ENCODE data around the gene TTC28. TPM values are rescaled to one million over a fixed set of nuclear protein-coding genes. Genes with fewer than 3 reads are reported as not detected.

Gene TTC28
- total and polyA plus RNA-seq, 10 of the 15 experiments (the other 5 are each of a cell fraction or from before 2014, with no cell fraction given): 0.15 to 8.4 (median 1.4) TPM

DNA sequence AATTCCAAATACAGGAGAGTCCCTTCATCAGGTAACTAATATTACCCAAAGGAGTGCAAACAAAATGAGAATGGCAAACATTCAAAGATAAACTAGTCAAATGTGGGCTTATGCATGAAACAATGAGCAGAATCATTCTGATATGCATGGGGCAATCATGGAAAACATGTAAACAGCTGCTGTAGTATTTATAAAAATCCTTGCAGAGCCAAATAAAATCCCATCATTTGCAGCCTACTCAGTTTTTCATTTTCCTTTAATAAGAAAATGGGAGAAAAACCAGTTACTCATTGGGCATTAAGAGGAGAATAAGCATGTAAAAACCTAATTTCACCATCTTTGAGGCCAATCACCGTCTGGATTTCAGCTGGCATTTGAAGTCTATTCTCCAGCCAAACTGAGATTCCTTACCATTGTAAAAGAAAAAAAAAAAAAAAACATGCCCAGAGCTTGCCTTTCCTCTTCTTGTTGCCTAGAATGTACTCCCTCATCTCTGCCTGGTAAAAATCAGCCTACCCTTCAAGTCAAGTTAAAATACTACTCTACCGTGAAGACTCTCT is 249.1 kb downstream of the TTC28 start:
- Histone ChIP-seq H3K4me3 (no peak overlapping the region), H3K27ac (ENCODE audit: control insufficient read depth, insufficient read depth) (no peak overlapping the region), H3K9ac (ENCODE audit: control insufficient read depth, insufficient read depth, low read length) (no peak overlapping the region), H3K36me3 (ENCODE audit: control insufficient read depth in 2 of 2, insufficient read depth in 2 of 2, low read length in 1 of 2) (no peaks in the 10 kb centered on the region), H3K79me2 (ENCODE audit: control insufficient read depth, insufficient read depth, low read length) (no peaks in the 10 kb centered on the region), H3K9me3 (replicated peaks; ENCODE audit: control insufficient read depth, insufficient read depth, low read length) (no peaks in the 10 kb centered on the region), H3K4me1 (ENCODE audit: control insufficient read depth, insufficient read depth, low read length) (no peaks in the 10 kb centered on the region), H3K27me3 (replicated peaks in 1 of 2; ENCODE audit: control insufficient read depth in 2 of 2, insufficient read depth in 2 of 2, low read length in 1 of 2) (no peaks in the 10 kb centered on the region; a peak in 1 of 4 replicates), H2AFZ (ENCODE audit: control insufficient read depth, low read depth, low read length) (no peak overlapping the region), H4K20me1 (ENCODE audit: control insufficient read depth, insufficient read depth) (no peaks in the 10 kb centered on the region), H3K4me2 (ENCODE audit: control insufficient read depth, insufficient read depth) (no peak overlapping the region)
- in situ Hi-C loops (cut with MboI): no loop called here
- BruUV-seq (replicated peaks): no TSS peak
- TF ChIP-seq CBX3 (IDR thresholded peaks at IDR 0.05; ENCODE audit: borderline replicate concordance, low read depth) (no peak), STAT1 (conservative IDR thresholded peaks at IDR 0.05) (no peak), CHD2 (IDR thresholded peaks at IDR 0.05; ENCODE audit: borderline replicate concordance, low read depth, low read length) (no peak), IKZF2 (IDR thresholded peaks at IDR 0.05) (no peak), TBL1XR1 (IDR thresholded peaks at IDR 0.05; ENCODE audit: low read depth, low read length) (no peak), EGR1 (IDR thresholded peaks at IDR 0.05; ENCODE audit: borderline replicate concordance in 1 of 2, low read depth in 2 of 2, low read length in 2 of 2) (no peak), TAF1 (IDR thresholded peaks at IDR 0.05; ENCODE audit: borderline replicate concordance, low read depth, low read length) (no peak)
- FAIRE-seq: no peak
- ATAC-seq: no peak
- no peak for DNase-seq (ENCODE audit: low read depth, low spot score)
- WGBS (ENCODE audit: insufficient coverage, insufficient replicate concordance, low lambda C conversion rate, missing lambda C conversion rate): 0% methylated on average over 2 of the region's 2 CpGs
- intact Hi-C loops (cut with micrococcal nuclease; ENCODE audit: unreplicated experiment): no loop called here
- POLR2A ChIA-PET: no interaction called here
- CTCF ChIA-PET: no interaction called here
- RAD21 ChIA-PET (ENCODE audit: unreplicated experiment): no interaction called here
- SMC1A ChIA-PET (ENCODE audit: uncharacterized antibody, unreplicated experiment): interaction anchor here (0.5 to 1.1 kb wide), 2 partner anchors 10 kb away, joined by 3 to 4 read pairs; no protein-coding TSS in a partner anchor

DNA sequence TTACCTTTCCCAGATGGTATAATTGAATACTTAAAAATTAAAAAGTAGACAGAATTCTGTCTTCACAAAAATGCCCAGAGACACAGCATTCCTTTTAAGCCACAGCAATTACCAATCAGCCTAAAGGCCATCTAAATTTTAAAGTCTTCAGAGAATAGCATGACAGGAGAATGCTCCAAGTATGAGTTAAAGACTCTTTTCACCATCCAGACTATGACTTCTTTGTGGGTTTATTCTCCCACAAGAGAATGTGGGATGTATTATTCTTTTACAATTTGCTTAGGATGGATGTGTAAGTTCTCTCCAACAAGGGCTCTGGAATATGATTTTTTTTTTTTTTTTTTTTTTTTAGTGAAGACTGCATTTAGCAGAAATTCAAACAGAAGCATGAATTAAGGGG is 249.9 kb downstream of the TTC28 start:
- H3K9me3 ChIP-seq (replicated peaks; ENCODE audit: control insufficient read depth, insufficient read depth, low read length): no peaks in the 10 kb centered on the region
- no TSS peak for BruUV-seq (replicated peaks)
- no peaks in the 10 kb centered on the region for H3K36me3 ChIP-seq (ENCODE audit: control insufficient read depth in 2 of 2, insufficient read depth in 2 of 2, low read length in 1 of 2)
- intact Hi-C loops (cut with micrococcal nuclease; ENCODE audit: unreplicated experiment): no loop called here
- RAD21 ChIA-PET (ENCODE audit: unreplicated experiment): no interaction called here
- CTCF ChIA-PET: no interaction called here
- POLR2A ChIA-PET: no interaction called here
- no peak overlapping the region for H3K9ac ChIP-seq (ENCODE audit: control insufficient read depth, insufficient read depth, low read length)
- ATAC-seq (no peak), DNase-seq (ENCODE audit: low read depth, low spot score) (no peak), FAIRE-seq (no peak)
- SMC1A ChIA-PET (ENCODE audit: uncharacterized antibody, unreplicated experiment): no interaction called here
- in situ Hi-C loops (cut with MboI): no loop called here
- H3K79me2 ChIP-seq (ENCODE audit: control insufficient read depth, insufficient read depth, low read length): no peaks in the 10 kb centered on the region
- H3K4me1 ChIP-seq (ENCODE audit: control insufficient read depth, insufficient read depth, low read length): no peaks in the 10 kb centered on the region
- no peaks in the 10 kb centered on the region for H4K20me1 ChIP-seq (ENCODE audit: control insufficient read depth, insufficient read depth)
- no peaks in the 10 kb centered on the region; a peak in 1 of 4 replicates for H3K27me3 ChIP-seq (replicated peaks in 1 of 2; ENCODE audit: control insufficient read depth in 2 of 2, insufficient read depth in 2 of 2, low read length in 1 of 2)
- no peak overlapping the region for H3K4me2 ChIP-seq (ENCODE audit: control insufficient read depth, insufficient read depth)
- H2AFZ ChIP-seq (ENCODE audit: control insufficient read depth, low read depth, low read length): no peak overlapping the region
- no peak overlapping the region for H3K4me3 ChIP-seq
- H3K27ac ChIP-seq (ENCODE audit: control insufficient read depth, insufficient read depth): no peak overlapping the region
- TF ChIP-seq KAT2A (conservative IDR thresholded peaks at IDR 0.05; ENCODE audit: control insufficient read depth, low read depth, low read length) (no peak), E2F8 (IDR thresholded peaks at IDR 0.05; ENCODE audit: low read depth, partially characterized antibody) (no peak), RB1 (IDR thresholded peaks at IDR 0.05; ENCODE audit: borderline replicate concordance) (no peak), PAX5 (IDR thresholded peaks at IDR 0.05; ENCODE audit: borderline replicate concordance, low read depth, low read length) (no peak)
- TF ChIP-seq, protein P1, sequence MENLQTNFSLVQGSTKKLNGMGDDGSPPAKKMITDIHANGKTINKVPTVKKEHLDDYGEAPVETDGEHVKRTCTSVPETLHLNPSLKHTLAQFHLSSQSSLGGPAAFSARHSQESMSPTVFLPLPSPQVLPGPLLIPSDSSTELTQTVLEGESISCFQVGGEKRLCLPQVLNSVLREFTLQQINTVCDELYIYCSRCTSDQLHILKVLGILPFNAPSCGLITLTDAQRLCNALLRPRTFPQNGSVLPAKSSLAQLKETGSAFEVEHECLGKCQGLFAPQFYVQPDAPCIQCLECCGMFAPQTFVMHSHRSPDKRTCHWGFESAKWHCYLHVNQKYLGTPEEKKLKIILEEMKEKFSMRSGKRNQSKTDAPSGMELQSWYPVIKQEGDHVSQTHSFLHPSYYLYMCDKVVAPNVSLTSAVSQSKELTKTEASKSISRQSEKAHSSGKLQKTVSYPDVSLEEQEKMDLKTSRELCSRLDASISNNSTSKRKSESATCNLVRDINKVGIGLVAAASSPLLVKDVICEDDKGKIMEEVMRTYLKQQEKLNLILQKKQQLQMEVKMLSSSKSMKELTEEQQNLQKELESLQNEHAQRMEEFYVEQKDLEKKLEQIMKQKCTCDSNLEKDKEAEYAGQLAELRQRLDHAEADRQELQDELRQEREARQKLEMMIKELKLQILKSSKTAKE (IDR thresholded peaks at IDR 0.05; ENCODE audit: low read depth, poor library complexity, severe bottlenecking): no peak

Data from GM12878 (cell line).